Peyer's patch (tissue), 4 donors: ENCODE measurements around the gene TXK. TPM values are rescaled to one million over a fixed set of nuclear protein-coding genes. Genes with fewer than 3 reads are reported as not detected.

ENCODE experiments used
- DNase-seq, 3 donors: peaks; one replicate each; pipeline ENCODE4 v3.0.0-alpha.2; 2017 to 2019
- H3K27ac ChIP-seq, 4 donors: fragments of 200-600 bp; sonication (generic); one replicate each; pipeline ENCODE4 v1.5.1; 2016 to 2019
- H3K27me3 ChIP-seq, 2 donors: fragments of 200-600 bp; sonication (generic); one replicate each; pipeline ENCODE4 v1.5.1; 2019
- H3K36me3 ChIP-seq, 3 donors: fragments of 200-600 bp; sonication (generic); one replicate each; pipeline ENCODE4 v1.5.1; 2016 to 2019
- H3K4me1 ChIP-seq, 4 donors: fragments of 200-600 bp; sonication (generic); one replicate each; pipeline ENCODE4 v1.5.1; 2016 to 2019
- H3K4me3 ChIP-seq, 4 donors: fragments of 200-600 bp; sonication (generic); 1 replicate in 3 of 4; 2 replicates in 1 of 4; pipeline ENCODE4 v1.5.1; 2016 to 2019; ENCODE audit warnings: mild to moderate bottlenecking in 1 of 4
- H3K9me3 ChIP-seq, 4 donors: fragments of 200-600 bp; sonication (generic); one replicate each; pipeline ENCODE4 v1.5.1; 2016 to 2019; ENCODE audit warnings: mild to moderate bottlenecking in 1 of 4
- CTCF ChIP-seq, 6 experiments: fragments of 450-650 bp in 4 of 6; fragments of 200-600 bp in 2 of 6; sonication (generic) in 1 of 6; IDR thresholded peaks; one replicate each; pipeline ENCODE4 v1.5.1; 2017 to 2019; ENCODE audit warnings: antibody characterized with exemption in 6 of 6, mild to moderate bottlenecking in 3 of 6, moderate library complexity in 1 of 6
- POLR2A ChIP-seq, 2 donors: fragments of 450-650 bp; IDR thresholded peaks; one replicate each; pipeline ENCODE4 v1.5.1; 2017; ENCODE audit warnings: antibody characterized with exemption in 2 of 2, mild to moderate bottlenecking in 2 of 2, moderate library complexity in 2 of 2
- total RNA-seq, 4 donors: library from RNA; depleted of rRNA; stranded (reverse); fragments of >200 nt; gene quantifications; one replicate each; pipeline ENCODE4 v1.1.0, GENCODE V29; 2016

The TXK gene
- total RNA-seq, 4 donors from 2014 or later, result 3.9 to 33.0 (median 9.5) TPM

- H3K36me3 ChIP-seq, result peaks cover 0 to 13% (median 0%) of the 10 kb centered on the region in 3 donors
- no peaks in the 10 kb centered on the region for H3K27me3 ChIP-seq
- TF ChIP-seq CTCF (IDR thresholded peaks at IDR 0.05) (no peak), POLR2A (IDR thresholded peaks at IDR 0.05) (no peak)
- H3K4me1 ChIP-seq, result no peaks in the 10 kb centered on the region
- no peak overlapping the region for H3K27ac ChIP-seq
- no peak overlapping the region for H3K4me3 ChIP-seq
- peaks cover 0 to 3% (median 0%) of the 10 kb centered on the region in 4 donors for H3K9me3 ChIP-seq
- DNase-seq, result no peak
These were observed 15.8 kb upstream of the TXK start for GRCh38 chr4:48149827-48150370.

GRCh38 chr4:48147621-48148020 is 13.6 kb upstream of the TXK start:
- no peak for DNase-seq
- Histone ChIP-seq H3K4me1 (no peaks in the 10 kb centered on the region), H3K27ac (no peak overlapping the region), H3K4me3 (no peak overlapping the region), H3K9me3 (no peaks in the 10 kb centered on the region), H3K36me3 (peaks cover 0 to 5% (median 0%) of the 10 kb centered on the region in 3 donors), H3K27me3 (no peaks in the 10 kb centered on the region)
- TF ChIP-seq CTCF (IDR thresholded peaks at IDR 0.05) (no peak), POLR2A (IDR thresholded peaks at IDR 0.05) (no peak)

GRCh38 chr4:48141048-48141447 is 7.0 kb upstream of the TXK start:
- Histone ChIP-seq H3K27ac (no peak overlapping the region), H3K27me3 (no peaks in the 10 kb centered on the region), H3K4me1 (peaks cover 0 to 7% (median 1%) of the 10 kb centered on the region in 4 donors), H3K9me3 (no peaks in the 10 kb centered on the region), H3K4me3 (no peak overlapping the region), H3K36me3 (peaks cover 0 to 13% (median 0%) of the 10 kb centered on the region in 3 donors)
- DNase-seq, result no peak
- no peak for TF ChIP-seq POLR2A (IDR thresholded peaks at IDR 0.05)
- TF ChIP-seq CTCF (IDR thresholded peaks at IDR 0.05), result peak; percentile 40 to 76 (median 63)

- TF ChIP-seq CTCF (IDR thresholded peaks at IDR 0.05) (no peak), POLR2A (IDR thresholded peaks at IDR 0.05) (no peak)
- no peaks in the 10 kb centered on the region for H3K9me3 ChIP-seq
- H3K4me3 ChIP-seq, result no peak overlapping the region
- H3K4me1 ChIP-seq, result peaks cover 0 to 7% (median 1%) of the 10 kb centered on the region in 4 donors
- DNase-seq, result peak in 1 of 3 donors; percentile 20
- peak overlapping the region in 3 of 4 donors; percentile 25 to 66 (median 32) for H3K27ac ChIP-seq
- H3K36me3 ChIP-seq, result peaks cover 0 to 14% (median 0%) of the 10 kb centered on the region in 3 donors
- no peaks in the 10 kb centered on the region for H3K27me3 ChIP-seq
These were observed 5.6 kb upstream of the TXK start for GRCh38 chr4:48139691-48140090.

GRCh38 chr4:48138936-48139335 is 4.9 kb upstream of the TXK start:
- H3K9me3 ChIP-seq, result no peaks in the 10 kb centered on the region
- H3K4me1 ChIP-seq, result peaks cover 0 to 7% (median 1%) of the 10 kb centered on the region in 4 donors
- H3K4me3 ChIP-seq, result no peak overlapping the region
- no peak for TF ChIP-seq CTCF (IDR thresholded peaks at IDR 0.05)
- TF ChIP-seq POLR2A (IDR thresholded peaks at IDR 0.05), result no peak
- H3K36me3 ChIP-seq, result peaks cover 0 to 14% (median 0%) of the 10 kb centered on the region in 3 donors
- DNase-seq, result peak in 2 of 3 donors; percentile 46 to 75
- no peaks in the 10 kb centered on the region for H3K27me3 ChIP-seq
- peak overlapping the region in 3 of 4 donors; percentile 44 to 66 (median 58) for H3K27ac ChIP-seq
